Lung (tissue), 12 donors: ENCODE data around the gene MICU1. TPM values are rescaled to one million over a fixed set of nuclear protein-coding genes. Genes with fewer than 3 reads are reported as not detected.

Experiments
- ATAC-seq: fragments of 200-7000 bp; cut with Tn5 transposase; one replicate; pipeline ENCODE4 v1.9.1; 2020; ENCODE audit warnings: moderate number of reproducible peaks; ENCODE audit not compliant: insufficient read depth, low FRiP score
- DNase-seq, 3 donors: peaks; one replicate each; pipeline ENCODE4 v3.0.0-alpha.2; 2013 to 2017
- H3K27ac ChIP-seq, 2 donors: one replicate each; pipeline ENCODE4 v1.5.1; 2013; ENCODE audit warnings: mild to moderate bottlenecking in 2 of 2, moderate library complexity in 2 of 2, control low read depth in 1 of 2, inconsistent platforms in 1 of 2, low read depth in 1 of 2, low read length in 1 of 2
- H3K27me3 ChIP-seq, 3 donors: one replicate each; pipeline ENCODE4 v1.5.1; 2013; ENCODE audit warnings: low read length in 2 of 3; ENCODE audit not compliant: control insufficient read depth in 3 of 3, insufficient read depth in 3 of 3
- H3K36me3 ChIP-seq, 4 donors: one replicate each; pipeline ENCODE4 v1.5.1; 2013; ENCODE audit warnings: low read length in 4 of 4, mild to moderate bottlenecking in 1 of 4, moderate library complexity in 1 of 4; ENCODE audit not compliant: control insufficient read depth in 4 of 4, insufficient read depth in 4 of 4
- H3K4me1 ChIP-seq, 5 donors: one replicate each; pipeline ENCODE4 v1.5.1; 2013; ENCODE audit warnings: low read length in 5 of 5, mild to moderate bottlenecking in 2 of 5, moderate library complexity in 1 of 5; ENCODE audit not compliant: control insufficient read depth in 5 of 5, insufficient read depth in 5 of 5
- H3K4me3 ChIP-seq: one replicate; pipeline ENCODE4 v1.5.1; 2013; ENCODE audit warnings: mild to moderate bottlenecking, control low read depth, moderate library complexity
- H3K9ac ChIP-seq, 2 donors: one replicate each; pipeline ENCODE4 v1.5.1; 2013; ENCODE audit warnings: low read length in 2 of 2, control low read depth in 1 of 2; ENCODE audit not compliant: insufficient read depth in 1 of 2
- H3K9me3 ChIP-seq, 4 donors: one replicate each; pipeline ENCODE4 v1.5.1; 2013; ENCODE audit warnings: low read length in 3 of 4, mild to moderate bottlenecking in 1 of 4, moderate library complexity in 1 of 4; ENCODE audit not compliant: control insufficient read depth in 4 of 4, insufficient read depth in 3 of 4
- WGBS, 2 donors: extraction: QIAGEN DNeasy Blood & Tissue Kit; methylation state at CpG; one replicate each; pipeline ENCODE4 v1.1.7; 2013; 5-methylcytosine and 5-hydroxymethylcytosine counted together
- polyA plus RNA-seq, 2 donors: library from polyadenylated mRNA; stranded (reverse); fragments of 200-250 nt; gene quantifications; one replicate each; pipeline ENCODE4 v1.2.1, GENCODE V29; 2013
- total RNA-seq, 2 donors: library from RNA; depleted of rRNA in 1 of 2; stranded (reverse); fragments of >200 nt in 1 of 2; gene quantifications; one replicate each; pipeline ENCODE4 v1.2.1, GENCODE V29; 2014 to 2021
- TF ChIP-seq, protein P1 (sequence below): IDR thresholded peaks from 2 replicates; pipeline ENCODE4 v1.5.1; 2012; ENCODE audit warnings: mild to moderate bottlenecking; ENCODE audit errors: control extremely low read depth, extremely low read depth
- donor health status: control.
- donor health status: control.
- donor health status: Bipolar disorder and iron deficiency.
- donor health status: healthy.
- donor health status: DM: yes; HTN: yes; CAD: no.

MICU1 gene
- total and polyA plus RNA-seq, 4 donors, result 41.9 to 86.4 (median 43.2) TPM

DNA sequence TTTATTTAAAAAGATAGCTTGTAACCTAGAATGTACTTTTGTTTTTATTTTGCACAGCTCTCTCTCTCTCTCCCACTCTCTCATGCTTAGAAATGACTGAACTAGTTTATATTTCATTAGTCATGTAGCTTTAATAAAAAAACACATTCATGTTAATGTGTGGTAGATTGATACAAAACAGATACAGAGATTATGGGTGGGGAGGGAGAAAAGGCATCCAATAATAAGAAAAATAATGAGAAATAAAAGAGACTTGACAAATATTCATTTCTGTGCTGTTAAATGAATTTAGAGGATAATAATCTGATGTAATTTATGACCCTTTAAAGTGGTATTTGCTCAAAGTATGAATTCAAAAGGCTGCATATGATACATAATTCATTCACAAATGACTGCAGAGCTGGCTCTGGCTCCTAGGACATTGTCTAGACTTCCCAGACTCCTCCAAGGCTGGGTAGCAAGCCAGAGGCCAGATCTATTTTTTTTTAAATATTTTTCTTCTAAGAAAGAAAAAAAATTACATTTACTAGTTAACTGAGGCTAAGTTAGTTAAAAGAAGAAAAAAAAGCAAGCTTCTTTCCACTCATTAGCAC, 165.5 kb downstream of the MICU1 start:
- no peak for ATAC-seq
- no peak for DNase-seq
- Histone ChIP-seq H3K27me3 (no peaks in the 10 kb centered on the region), H3K36me3 (peaks cover 0 to 5% (median 3%) of the 10 kb centered on the region in 4 donors), H3K4me1 (peaks cover 0 to 2% (median 0%) of the 10 kb centered on the region in 5 donors), H3K9me3 (no peaks in the 10 kb centered on the region), H3K27ac (no peak overlapping the region), H3K9ac (no peak overlapping the region), H3K4me3 (no peak overlapping the region)
- TF ChIP-seq, protein P1, sequence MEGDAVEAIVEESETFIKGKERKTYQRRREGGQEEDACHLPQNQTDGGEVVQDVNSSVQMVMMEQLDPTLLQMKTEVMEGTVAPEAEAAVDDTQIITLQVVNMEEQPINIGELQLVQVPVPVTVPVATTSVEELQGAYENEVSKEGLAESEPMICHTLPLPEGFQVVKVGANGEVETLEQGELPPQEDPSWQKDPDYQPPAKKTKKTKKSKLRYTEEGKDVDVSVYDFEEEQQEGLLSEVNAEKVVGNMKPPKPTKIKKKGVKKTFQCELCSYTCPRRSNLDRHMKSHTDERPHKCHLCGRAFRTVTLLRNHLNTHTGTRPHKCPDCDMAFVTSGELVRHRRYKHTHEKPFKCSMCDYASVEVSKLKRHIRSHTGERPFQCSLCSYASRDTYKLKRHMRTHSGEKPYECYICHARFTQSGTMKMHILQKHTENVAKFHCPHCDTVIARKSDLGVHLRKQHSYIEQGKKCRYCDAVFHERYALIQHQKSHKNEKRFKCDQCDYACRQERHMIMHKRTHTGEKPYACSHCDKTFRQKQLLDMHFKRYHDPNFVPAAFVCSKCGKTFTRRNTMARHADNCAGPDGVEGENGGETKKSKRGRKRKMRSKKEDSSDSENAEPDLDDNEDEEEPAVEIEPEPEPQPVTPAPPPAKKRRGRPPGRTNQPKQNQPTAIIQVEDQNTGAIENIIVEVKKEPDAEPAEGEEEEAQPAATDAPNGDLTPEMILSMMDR, result no peak

DNA sequence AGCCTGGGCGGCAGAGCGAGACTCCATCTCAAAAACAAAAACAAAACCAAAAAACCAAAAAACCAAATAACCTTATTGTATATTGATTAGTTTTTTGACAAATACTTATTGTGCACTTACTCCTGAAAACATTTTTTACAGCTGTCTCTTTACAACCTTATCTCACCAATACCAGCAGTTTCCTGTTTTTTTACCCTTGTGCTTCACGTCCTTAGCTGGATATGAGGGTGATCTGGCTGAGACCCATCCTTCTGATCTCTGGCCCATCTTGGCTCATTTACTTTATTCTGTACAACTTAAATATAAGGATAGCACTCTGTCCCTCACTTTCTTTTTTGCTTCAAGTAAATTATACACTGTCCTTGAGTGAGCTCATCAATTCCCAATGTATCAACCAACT, 166.6 kb downstream of the MICU1 start:
- 76 to 78% methylated on average over 3 of the region's 3 CpGs for WGBS, 2 donors
- peaks cover 0 to 4% (median 2%) of the 10 kb centered on the region in 4 donors for H3K36me3 ChIP-seq
- TF ChIP-seq, protein P1, result no peak
- no peak overlapping the region for H3K9ac ChIP-seq
- H3K27ac ChIP-seq, result no peak overlapping the region
- no peak for ATAC-seq
- no peak overlapping the region for H3K4me3 ChIP-seq
- H3K4me1 ChIP-seq, result peaks cover 0 to 2% (median 0%) of the 10 kb centered on the region in 5 donors
- no peak for DNase-seq
- H3K9me3 ChIP-seq, result no peaks in the 10 kb centered on the region
- H3K27me3 ChIP-seq, result no peaks in the 10 kb centered on the region

DNA sequence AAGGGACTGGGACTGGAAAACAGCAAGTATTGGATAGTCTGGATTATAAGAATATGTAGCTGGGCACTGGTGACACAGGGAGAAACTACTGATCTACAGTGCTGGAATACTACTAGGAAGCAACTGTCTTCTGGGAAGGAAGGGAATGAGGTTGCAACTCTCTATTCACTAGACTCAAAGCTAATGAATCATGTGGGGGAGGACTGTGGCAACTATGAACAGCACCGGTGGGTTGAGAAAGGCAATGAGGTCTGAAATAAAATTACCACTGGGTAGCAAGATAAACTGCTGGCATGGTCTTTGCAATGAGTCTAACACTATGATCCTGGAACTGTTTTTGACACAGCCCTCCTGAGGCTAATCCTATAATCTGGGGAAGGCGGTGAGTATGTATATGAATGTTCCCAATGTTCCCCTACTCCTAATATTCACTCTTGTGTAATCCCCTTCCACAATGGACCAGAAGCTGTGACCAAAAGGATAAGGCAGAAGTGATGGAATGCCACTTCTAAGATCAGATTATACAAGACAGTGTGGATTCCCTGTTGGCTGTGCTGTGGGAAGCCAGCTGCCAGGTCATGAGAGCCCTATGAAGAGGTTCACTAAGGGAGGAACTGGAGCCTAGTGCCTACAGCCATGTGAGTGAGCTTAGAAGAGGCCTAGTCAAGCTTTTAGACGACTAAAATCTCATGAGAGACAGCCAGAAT, 169.8 kb downstream of the MICU1 start:
- TF ChIP-seq, protein P1, result no peak
- no peak overlapping the region for H3K4me3 ChIP-seq
- H3K9me3 ChIP-seq, result no peaks in the 10 kb centered on the region
- no peaks in the 10 kb centered on the region for H3K4me1 ChIP-seq
- H3K27ac ChIP-seq, result no peak overlapping the region
- H3K36me3 ChIP-seq, result peaks cover 0 to 4% (median 2%) of the 10 kb centered on the region in 4 donors
- H3K9ac ChIP-seq, result no peak overlapping the region
- ATAC-seq (no peak), DNase-seq (no peak)
- H3K27me3 ChIP-seq, result no peaks in the 10 kb centered on the region
- WGBS, 2 donors, result 48 to 73% methylated on average over 3 of the region's 3 CpGs
